ENCODE measurements around the gene EPB41L3. TPM values are rescaled to one million over a fixed set of nuclear protein-coding genes. Genes with fewer than 3 reads are reported as not detected.

EPB41L3 gene
- total and polyA plus RNA-seq, 10 donors: 8.0 to 121 (median 49.1) TPM

DNA sequence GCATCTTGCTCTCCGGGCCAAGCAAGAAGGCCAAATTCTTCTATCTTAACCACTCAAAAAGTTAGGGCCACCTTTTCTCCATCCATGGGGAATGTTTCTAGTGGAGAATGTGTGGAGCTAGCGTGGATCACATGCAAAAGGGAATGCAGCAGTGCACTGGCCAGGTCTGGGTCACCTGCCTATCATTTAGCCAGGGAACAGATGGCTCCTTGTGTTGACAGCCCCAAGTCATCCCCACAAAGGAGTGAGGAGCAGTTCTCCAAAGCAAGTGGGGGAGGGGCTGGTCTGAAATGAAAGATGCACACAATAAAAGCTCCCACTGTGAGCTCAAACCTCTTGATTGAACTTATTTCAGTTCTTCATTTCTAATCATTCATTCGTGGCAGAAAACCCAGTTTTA lies 19.1 kb downstream of the EPB41L3 start:
- H3K4me3 ChIP-seq: no peak overlapping the region
- H3K4me1 ChIP-seq: no peaks in the 10 kb centered on the region
- intact Hi-C loops (cut with DNase I; ENCODE audit: low total_unique reads): no loop called here
- no peak for DNase-seq
- 59 to 81% (median 75%) methylated on average over 3 of the region's 3 CpGs for WGBS, 5 donors
- no peaks in the 10 kb centered on the region for H3K27me3 ChIP-seq (replicated peaks in 1 of 7)
- H3K36me3 ChIP-seq: no peaks in the 10 kb centered on the region
- no peaks in the 10 kb centered on the region for H3K9me3 ChIP-seq
- TF ChIP-seq, protein P1, sequence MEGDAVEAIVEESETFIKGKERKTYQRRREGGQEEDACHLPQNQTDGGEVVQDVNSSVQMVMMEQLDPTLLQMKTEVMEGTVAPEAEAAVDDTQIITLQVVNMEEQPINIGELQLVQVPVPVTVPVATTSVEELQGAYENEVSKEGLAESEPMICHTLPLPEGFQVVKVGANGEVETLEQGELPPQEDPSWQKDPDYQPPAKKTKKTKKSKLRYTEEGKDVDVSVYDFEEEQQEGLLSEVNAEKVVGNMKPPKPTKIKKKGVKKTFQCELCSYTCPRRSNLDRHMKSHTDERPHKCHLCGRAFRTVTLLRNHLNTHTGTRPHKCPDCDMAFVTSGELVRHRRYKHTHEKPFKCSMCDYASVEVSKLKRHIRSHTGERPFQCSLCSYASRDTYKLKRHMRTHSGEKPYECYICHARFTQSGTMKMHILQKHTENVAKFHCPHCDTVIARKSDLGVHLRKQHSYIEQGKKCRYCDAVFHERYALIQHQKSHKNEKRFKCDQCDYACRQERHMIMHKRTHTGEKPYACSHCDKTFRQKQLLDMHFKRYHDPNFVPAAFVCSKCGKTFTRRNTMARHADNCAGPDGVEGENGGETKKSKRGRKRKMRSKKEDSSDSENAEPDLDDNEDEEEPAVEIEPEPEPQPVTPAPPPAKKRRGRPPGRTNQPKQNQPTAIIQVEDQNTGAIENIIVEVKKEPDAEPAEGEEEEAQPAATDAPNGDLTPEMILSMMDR (IDR thresholded peaks at IDR 0.05 in 8 of 11, conservative IDR thresholded peaks at IDR 0.05 in 3 of 11): no peak
- no peak for TF ChIP-seq POLR2A (IDR thresholded peaks at IDR 0.05)
- TF ChIP-seq POLR2AphosphoS5 (IDR thresholded peaks at IDR 0.05): no peak
- H3K27ac ChIP-seq: no peak overlapping the region

DNA sequence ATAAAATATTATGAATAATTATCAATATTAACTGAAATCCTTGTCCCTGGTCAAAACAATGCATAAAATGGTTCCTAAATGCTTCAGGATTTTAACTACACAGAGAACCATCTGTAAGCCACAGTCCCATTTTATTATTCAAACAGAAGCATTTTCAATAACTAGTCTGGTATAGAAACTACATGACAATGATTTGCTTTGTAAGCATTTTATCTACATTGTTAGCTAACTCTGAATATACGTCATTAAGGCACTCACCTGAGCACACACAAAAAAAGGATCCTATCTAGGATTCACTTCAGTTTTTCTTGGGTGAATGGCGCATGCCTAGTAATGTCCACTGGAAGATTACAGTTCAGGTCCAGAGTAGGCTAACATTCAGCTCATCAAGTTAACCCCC lies 22.8 kb downstream of the EPB41L3 start:
- Histone ChIP-seq H3K4me1 (peaks cover 0 to 12% (median 3%) of the 10 kb centered on the region in 6 donors), H3K9me3 (no peaks in the 10 kb centered on the region), H3K27me3 (replicated peaks in 1 of 7) (no peaks in the 10 kb centered on the region), H3K4me3 (no peak overlapping the region), H3K36me3 (no peaks in the 10 kb centered on the region), H3K27ac (no peak overlapping the region)
- intact Hi-C loops (cut with DNase I; ENCODE audit: low total_unique reads): no loop called here
- no peak for DNase-seq
- 82 to 97% (median 86%) methylated on average over 2 of the region's 2 CpGs for WGBS, 5 donors
- TF ChIP-seq, protein P1 (IDR thresholded peaks at IDR 0.05 in 8 of 11, conservative IDR thresholded peaks at IDR 0.05 in 3 of 11): no peak
- TF ChIP-seq POLR2AphosphoS5 (IDR thresholded peaks at IDR 0.05) (no peak), POLR2A (IDR thresholded peaks at IDR 0.05) (no peak)

DNA sequence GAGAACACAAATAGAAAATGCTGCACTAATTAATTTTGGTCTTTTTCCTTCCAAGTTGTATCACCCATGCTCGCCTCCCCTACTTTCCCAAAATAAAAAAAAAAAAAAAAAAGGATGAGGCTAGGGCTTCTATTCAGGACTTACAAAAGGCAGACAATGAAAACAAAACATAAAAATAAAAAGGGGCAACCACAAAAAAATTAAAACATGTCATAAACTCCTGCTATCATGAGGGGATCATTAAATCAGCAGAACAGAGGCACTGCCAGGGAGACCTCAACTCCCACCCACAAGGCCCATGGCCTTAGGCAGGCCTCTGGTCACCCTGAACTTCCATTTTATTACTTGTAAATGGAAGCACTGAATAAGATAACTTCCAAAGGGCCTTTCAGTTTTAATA lies 23.3 kb downstream of the EPB41L3 start:
- DNase-seq: no peak
- H3K27ac ChIP-seq: no peak overlapping the region
- H3K36me3 ChIP-seq: no peaks in the 10 kb centered on the region
- H3K4me3 ChIP-seq: no peak overlapping the region
- no peaks in the 10 kb centered on the region for H3K27me3 ChIP-seq (replicated peaks in 1 of 7)
- no peaks in the 10 kb centered on the region for H3K9me3 ChIP-seq
- TF ChIP-seq POLR2A (IDR thresholded peaks at IDR 0.05): no peak
- H3K4me1 ChIP-seq: peaks cover 0 to 17% (median 9%) of the 10 kb centered on the region in 6 donors
- 60 to 88% (median 75%) methylated on average over 1 of the region's 1 CpG for WGBS, 5 donors
- intact Hi-C loops (cut with DNase I; ENCODE audit: low total_unique reads): no loop called here

DNA sequence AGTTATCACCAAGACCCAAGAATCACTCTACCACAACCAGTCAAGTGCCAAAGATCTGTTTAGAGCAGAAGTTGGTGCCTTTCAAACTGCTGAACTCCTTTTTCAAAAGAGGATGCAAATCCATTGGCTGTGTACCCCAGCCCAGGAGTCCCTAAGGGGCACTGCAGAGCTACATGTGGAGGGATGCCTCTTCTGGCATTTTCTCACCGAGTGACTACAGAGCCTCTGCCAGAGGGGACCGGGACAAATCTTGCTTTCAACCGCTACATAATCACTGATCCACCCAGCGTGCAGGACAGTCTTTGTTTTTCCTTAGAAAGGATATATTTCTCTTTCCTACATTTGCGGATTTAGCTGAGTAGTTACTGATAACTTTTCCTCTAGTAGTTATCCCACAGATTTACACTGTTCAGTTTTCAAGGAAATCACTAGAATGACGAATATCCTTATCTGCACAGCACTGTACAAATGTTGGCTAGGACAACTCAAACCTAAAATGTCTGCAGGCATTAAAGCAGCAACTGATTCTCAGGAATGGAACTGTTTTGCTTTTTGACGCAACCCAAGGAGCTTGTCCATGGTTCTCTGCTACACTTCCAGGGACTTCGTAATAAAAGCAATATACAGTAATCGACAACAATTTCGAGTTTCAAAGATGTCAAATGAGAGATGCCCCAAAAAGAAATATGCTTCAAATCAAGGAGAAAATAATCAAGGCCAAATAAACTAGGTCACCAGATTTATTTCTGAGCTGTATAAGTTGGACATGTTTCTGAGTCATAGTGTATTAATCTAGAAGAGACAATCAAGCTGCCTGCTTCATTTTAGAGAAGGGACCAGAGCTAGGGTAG lies 24.1 kb downstream of the EPB41L3 start:
- Histone ChIP-seq H3K36me3 (no peaks in the 10 kb centered on the region), H3K4me1 (peaks cover 0 to 24% (median 13%) of the 10 kb centered on the region in 6 donors), H3K9me3 (no peaks in the 10 kb centered on the region), H3K4me3 (no peak overlapping the region), H3K27ac (no peak overlapping the region), H3K27me3 (replicated peaks in 1 of 7) (no peaks in the 10 kb centered on the region)
- intact Hi-C loops (cut with DNase I; ENCODE audit: low total_unique reads): no loop called here
- DNase-seq: no peak
- TF ChIP-seq, protein P1 (IDR thresholded peaks at IDR 0.05 in 8 of 11, conservative IDR thresholded peaks at IDR 0.05 in 3 of 11): no peak
- TF ChIP-seq POLR2A (IDR thresholded peaks at IDR 0.05): no peak
- no peak for TF ChIP-seq POLR2AphosphoS5 (IDR thresholded peaks at IDR 0.05)
- 77 to 88% (median 85%) methylated on average over 10 of the region's 10 CpGs for WGBS, 5 donors

Data from spleen (tissue), 11 donors.